Duodenal mucosa (tissue), 2 donors: Measurements from ENCODE around the gene ADAT1.

Experiments used
- H3K27ac ChIP-seq: one replicate; pipeline ENCODE4 v1.7.0; 2013; ENCODE audit warnings: low read depth, low read length
- H3K27me3 ChIP-seq, 2 donors: one replicate each; pipeline ENCODE4 v1.7.0; 2013; ENCODE audit warnings: low read length in 2 of 2, control low read depth in 1 of 2; ENCODE audit not compliant: insufficient read depth in 2 of 2, control insufficient read depth in 1 of 2
- H3K36me3 ChIP-seq, 2 donors: one replicate each; pipeline ENCODE4 v1.7.0; 2013; ENCODE audit warnings: low read length in 2 of 2, control low read depth in 1 of 2; ENCODE audit not compliant: insufficient read depth in 2 of 2, control insufficient read depth in 1 of 2
- H3K4me1 ChIP-seq, 2 donors: one replicate each; pipeline ENCODE4 v1.7.0; 2013; ENCODE audit warnings: low read length in 2 of 2, control low read depth in 1 of 2; ENCODE audit not compliant: insufficient read depth in 2 of 2, control insufficient read depth in 1 of 2
- H3K4me3 ChIP-seq, 2 donors: one replicate each; pipeline ENCODE4 v1.7.0; 2013; ENCODE audit warnings: low read length in 2 of 2, low read depth in 1 of 2
- H3K9ac ChIP-seq, 2 donors: one replicate each; pipeline ENCODE4 v1.7.0; 2013; ENCODE audit warnings: low read length in 2 of 2, low read depth in 1 of 2
- H3K9me3 ChIP-seq, 2 donors: one replicate each; pipeline ENCODE4 v1.7.0; 2013; ENCODE audit warnings: low read length in 2 of 2, control low read depth in 1 of 2; ENCODE audit not compliant: control insufficient read depth in 1 of 2

Gene ADAT1

DNA sequence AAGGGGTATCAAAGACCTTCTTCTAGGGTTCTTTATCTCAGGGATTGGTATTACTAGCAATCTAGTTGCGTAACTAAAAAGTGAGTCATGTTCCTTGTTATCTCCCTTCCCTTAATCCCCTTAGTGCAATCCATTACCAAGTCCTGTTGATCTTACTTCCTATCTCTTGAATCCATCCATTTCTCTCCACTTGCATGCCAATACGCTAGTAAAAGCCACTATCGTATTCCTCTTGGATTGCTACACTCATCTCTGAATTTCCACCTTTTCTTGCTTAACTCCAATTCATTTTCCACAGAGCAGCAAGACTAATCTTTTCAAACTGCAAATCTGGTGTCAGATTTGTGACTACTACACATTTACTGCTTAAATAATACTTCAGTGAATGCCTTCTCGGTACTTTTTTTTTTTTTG lies 1.8 kb upstream of the ADAT1 start:
- Histone ChIP-seq H3K9ac (no peak overlapping the region), H3K27ac (no peak overlapping the region), H3K4me1 (peaks cover 23 to 24% of the 10 kb centered on the region in 2 donors), H3K9me3 (no peaks in the 10 kb centered on the region), H3K36me3 (peaks cover 39 to 51% of the 10 kb centered on the region in 2 donors), H3K4me3 (no peak overlapping the region), H3K27me3 (no peaks in the 10 kb centered on the region)

DNA sequence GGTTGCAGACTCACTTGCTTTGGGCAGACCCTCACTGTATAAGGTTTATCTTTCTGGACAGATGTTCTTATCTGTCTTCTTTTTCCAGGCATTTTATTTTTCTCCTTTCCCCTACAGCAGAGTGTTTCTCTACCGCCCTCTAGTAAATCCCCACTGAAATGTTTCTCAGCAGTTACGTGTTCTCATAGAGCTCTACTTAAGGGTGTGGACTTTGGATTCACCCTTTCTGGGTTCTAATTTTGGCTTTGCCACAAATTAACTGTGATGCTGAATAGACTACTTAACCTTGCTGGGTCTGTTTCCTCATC lies 2.0 kb downstream of the ADAT1 start:
- H3K9ac ChIP-seq = peak overlapping the region in 1 of 2 donors; percentile 3
- H3K27ac ChIP-seq = no peak overlapping the region
- no peak overlapping the region for H3K4me3 ChIP-seq
- peaks cover 21 to 46% of the 10 kb centered on the region in 2 donors for H3K36me3 ChIP-seq
- no peaks in the 10 kb centered on the region for H3K27me3 ChIP-seq
- H3K9me3 ChIP-seq = no peaks in the 10 kb centered on the region
- H3K4me1 ChIP-seq = peaks cover 23 to 24% of the 10 kb centered on the region in 2 donors

DNA sequence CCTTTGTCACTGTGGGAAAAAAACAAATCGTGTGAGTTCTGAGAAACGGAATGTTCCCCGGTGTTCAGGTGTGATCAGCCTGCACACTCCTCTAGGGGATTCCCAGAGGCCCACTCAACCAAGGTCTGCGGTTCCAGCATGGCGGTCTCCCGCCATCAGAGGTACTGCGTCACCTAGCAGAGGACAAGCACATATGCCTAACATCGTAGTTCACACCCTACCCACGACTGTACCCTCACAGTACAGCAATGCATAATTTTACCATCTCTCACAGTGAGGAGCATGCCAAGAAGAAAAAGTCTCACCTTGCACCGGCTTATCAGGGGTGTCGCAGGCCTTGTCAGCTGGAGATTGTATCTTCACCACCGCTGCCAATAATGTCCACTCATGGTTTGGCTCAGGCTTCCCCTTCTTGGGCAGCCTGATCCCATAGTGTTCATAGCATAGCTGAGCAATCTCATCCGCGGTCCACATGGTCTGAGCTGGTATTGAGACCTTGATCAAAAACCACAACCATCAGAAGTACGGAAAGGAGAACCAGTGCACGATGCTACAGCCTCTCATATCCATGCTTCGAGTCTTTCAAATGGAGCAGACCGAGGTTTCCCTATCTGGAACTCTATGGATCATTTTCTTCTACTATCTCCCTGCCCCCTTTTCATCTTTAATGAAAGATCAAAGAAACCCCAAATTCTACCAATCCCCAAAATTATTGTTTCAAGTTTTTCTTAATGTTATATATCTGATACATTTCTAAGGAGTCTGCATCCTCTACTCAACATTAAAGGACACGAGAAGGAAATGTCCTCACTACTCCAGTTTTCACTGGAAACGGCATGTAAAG lies 2.5 kb downstream of the ADAT1 start:
- no peaks in the 10 kb centered on the region for H3K27me3 ChIP-seq
- H3K4me1 ChIP-seq = peaks cover 23 to 24% of the 10 kb centered on the region in 2 donors
- H3K27ac ChIP-seq = no peak overlapping the region
- H3K36me3 ChIP-seq = peaks cover 17 to 46% of the 10 kb centered on the region in 2 donors
- peak overlapping the region in 1 of 2 donors; percentile 3 for H3K9ac ChIP-seq
- H3K4me3 ChIP-seq = peak overlapping the region in 1 of 2 donors; percentile 1
- no peaks in the 10 kb centered on the region for H3K9me3 ChIP-seq

DNA sequence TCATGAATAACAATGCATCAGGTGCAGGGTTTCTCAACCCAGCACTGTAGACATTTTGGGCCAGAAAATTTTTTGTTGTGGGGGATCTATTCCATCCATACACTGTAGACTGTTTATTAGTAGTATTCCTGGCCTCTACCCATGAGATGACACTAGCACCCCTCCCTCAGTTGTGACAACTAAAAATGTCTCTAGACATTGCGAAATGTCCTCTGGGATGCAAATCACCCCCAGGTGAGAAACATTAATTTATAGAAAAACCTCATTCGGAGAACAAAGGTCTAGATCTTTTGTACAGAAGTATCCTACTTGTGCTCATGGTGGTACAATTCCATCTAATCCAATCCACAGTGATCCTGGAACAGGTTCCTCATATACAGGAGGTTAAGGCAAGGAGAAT lies 4.3 kb downstream of the ADAT1 start:
- no peak overlapping the region for H3K27ac ChIP-seq
- H3K4me3 ChIP-seq = no peak overlapping the region
- no peak overlapping the region for H3K9ac ChIP-seq
- peaks cover 20 to 23% of the 10 kb centered on the region in 2 donors for H3K4me1 ChIP-seq
- H3K36me3 ChIP-seq = peaks cover 23 to 53% of the 10 kb centered on the region in 2 donors
- H3K9me3 ChIP-seq = no peaks in the 10 kb centered on the region
- H3K27me3 ChIP-seq = no peaks in the 10 kb centered on the region

DNA sequence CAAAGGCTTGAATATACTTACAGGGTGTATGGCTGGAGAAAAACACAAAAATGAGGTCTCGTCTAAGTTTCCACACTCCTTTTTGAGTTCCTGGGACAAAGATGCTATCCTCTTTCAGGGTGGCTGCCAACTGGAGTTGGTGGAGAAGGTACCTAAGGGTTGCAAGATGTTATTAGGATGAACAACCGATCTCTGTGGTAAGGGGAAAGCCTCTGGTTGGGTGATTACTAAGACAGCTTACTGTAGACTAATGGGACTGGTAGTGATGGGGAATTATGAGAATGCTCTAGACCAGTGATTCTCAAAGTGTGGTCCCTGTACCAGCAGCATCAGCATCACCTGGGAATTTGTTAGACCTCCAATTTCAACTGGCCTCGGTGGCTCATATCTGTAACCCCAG lies 6.0 kb downstream of the ADAT1 start:
- Histone ChIP-seq H3K27ac (no peak overlapping the region), H3K36me3 (peaks cover 33 to 65% of the 10 kb centered on the region in 2 donors)

DNA sequence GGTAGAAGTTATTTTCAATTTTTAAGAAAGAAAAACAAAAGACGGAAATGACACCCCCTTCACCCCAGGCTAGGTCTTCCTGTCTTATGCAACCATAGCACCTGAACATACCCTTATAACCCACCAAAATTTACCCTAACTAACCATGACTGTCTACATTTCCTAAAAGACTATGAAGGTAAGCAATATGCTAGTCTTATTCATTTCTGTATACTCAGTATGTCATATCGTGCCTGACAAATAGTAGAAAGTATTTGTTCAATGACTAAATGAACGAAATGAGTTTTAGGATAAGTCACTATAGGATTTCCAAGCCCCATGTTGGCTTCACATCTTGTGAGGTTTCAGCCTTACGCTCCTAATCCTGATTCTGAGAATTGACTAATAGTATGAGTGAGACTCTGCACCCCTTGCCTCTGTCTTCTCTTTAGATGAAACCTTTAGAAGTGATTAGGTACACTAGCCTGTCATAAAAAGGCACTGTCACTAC lies 6.5 kb downstream of the ADAT1 start:
- H3K4me3 ChIP-seq = no peak overlapping the region
- H3K4me1 ChIP-seq = peaks cover 7 to 13% of the 10 kb centered on the region in 2 donors
- no peak overlapping the region for H3K9ac ChIP-seq
- peaks cover 35 to 69% of the 10 kb centered on the region in 2 donors for H3K36me3 ChIP-seq
- H3K27me3 ChIP-seq = no peaks in the 10 kb centered on the region
- H3K27ac ChIP-seq = no peak overlapping the region
- no peaks in the 10 kb centered on the region for H3K9me3 ChIP-seq

More for the DNA sequence above, 6.0 kb downstream of the ADAT1 start:
- Histone ChIP-seq H3K4me1 (peaks cover 13 to 18% of the 10 kb centered on the region in 2 donors), H3K9ac (no peak overlapping the region), H3K27me3 (no peaks in the 10 kb centered on the region), H3K4me3 (no peak overlapping the region), H3K9me3 (no peaks in the 10 kb centered on the region)

DNA sequence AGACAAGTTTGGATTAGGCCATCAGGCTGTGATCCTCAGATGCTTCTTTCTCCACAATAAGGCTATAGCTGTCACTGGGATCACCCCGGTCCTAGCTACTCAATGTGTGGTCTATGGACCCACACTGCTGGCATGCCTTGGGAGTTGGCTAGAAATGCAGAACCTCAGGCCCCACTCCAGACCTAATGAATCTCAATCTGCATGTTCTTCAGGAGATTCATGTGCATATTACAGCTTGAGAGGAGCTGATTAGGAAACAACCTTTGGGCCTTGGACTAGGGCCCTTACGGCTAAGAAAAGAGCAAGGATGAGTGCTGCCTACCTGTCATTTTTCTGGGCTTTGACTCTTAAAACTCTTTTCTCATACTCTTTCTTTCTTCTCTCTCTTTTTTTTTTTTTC lies 7.5 kb downstream of the ADAT1 start:
- H3K9ac ChIP-seq = no peak overlapping the region
- peaks cover 35 to 79% of the 10 kb centered on the region in 2 donors for H3K36me3 ChIP-seq
- no peak overlapping the region for H3K27ac ChIP-seq
- no peak overlapping the region for H3K4me3 ChIP-seq
- H3K9me3 ChIP-seq = no peaks in the 10 kb centered on the region
- peaks cover 0 to 4% of the 10 kb centered on the region in 2 donors for H3K4me1 ChIP-seq
- no peaks in the 10 kb centered on the region for H3K27me3 ChIP-seq

DNA sequence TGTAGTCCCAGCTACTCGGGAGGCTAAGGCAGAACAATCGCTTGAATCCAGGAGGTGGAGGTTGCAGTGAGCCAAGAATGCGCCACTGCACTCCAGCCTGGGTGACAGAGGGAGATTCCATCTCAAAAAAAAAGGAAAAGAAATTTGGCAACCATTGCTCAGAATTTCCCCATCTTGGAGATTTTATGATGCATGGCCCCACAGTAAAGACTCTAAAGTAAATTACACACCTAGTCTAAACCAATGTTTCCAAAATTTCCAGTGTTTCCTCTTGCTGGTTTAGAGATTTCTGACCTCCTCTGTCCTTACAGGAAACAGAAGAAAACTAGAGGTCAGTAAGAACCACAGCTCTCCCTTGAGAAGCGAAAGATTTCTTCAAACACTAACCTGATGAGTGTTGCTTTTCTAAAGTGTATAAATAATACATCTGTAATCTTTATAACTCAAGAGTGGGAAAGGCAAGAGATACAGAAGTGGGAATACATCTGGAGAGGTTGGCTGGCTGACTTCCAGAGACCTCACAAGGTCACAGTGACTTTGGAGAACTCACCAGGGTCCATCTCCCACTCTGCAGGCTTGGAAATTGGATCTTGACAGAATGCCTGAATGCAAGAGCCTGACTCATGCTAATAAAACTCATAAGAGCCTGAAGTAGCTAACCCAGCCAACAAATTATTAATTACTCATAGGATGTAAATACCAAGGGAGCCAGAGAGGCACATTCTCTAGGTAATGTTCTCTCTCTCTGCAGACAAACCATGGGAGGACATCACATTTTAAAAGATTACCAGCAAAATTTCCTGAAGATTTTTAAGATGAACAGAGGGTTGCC lies 8.8 kb downstream of the ADAT1 start:
- Histone ChIP-seq H3K9ac (no peak overlapping the region), H3K36me3 (peaks cover 31 to 74% of the 10 kb centered on the region in 2 donors), H3K4me3 (no peak overlapping the region), H3K27ac (no peak overlapping the region), H3K4me1 (no peaks in the 10 kb centered on the region), H3K27me3 (no peaks in the 10 kb centered on the region), H3K9me3 (no peaks in the 10 kb centered on the region)

DNA sequence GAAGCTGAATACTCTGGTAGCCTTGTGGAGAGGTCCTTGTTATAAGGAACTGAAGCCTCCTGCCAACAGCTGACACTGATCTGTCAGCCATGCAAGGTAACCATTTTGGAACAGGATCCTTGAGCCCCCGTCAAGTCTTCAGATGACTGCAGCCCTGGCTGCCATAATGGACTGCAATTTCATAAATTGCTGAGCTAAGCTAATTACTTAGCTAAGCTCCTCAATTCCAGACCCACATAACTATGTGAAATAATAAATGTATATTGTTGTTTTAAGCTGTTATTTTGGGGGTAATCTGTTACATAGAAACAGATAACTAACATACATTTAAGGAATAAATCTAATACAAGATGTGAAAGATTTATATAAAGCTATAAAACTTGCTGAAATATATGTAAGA lies 16.6 kb downstream of the ADAT1 start:
- Histone ChIP-seq H3K27me3 (no peaks in the 10 kb centered on the region), H3K9me3 (peaks cover 0 to 6% of the 10 kb centered on the region in 2 donors), H3K36me3 (peaks cover 28 to 70% of the 10 kb centered on the region in 2 donors), H3K4me1 (no peaks in the 10 kb centered on the region), H3K9ac (no peak overlapping the region), H3K27ac (no peak overlapping the region), H3K4me3 (no peak overlapping the region)

DNA sequence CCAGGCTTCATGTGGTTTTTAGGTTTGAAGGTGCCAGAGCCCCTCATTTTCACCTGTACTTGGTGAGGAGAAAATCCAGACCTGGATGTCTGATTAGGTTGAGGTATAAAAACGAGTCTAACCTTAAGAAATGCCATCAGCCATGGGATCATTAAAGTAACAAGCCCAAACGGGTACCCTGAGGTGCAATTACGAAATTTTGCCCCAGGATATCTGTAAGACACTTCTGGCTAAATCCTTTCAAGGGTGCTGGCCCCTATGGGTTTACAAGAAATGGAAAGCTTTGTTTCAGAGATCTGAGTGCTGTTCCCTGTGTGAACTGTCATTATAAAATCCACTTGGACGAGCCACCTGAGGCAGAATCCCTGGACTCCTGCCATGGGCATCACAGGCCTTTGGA lies 19.8 kb downstream of the ADAT1 start:
- H3K4me1 ChIP-seq = no peaks in the 10 kb centered on the region
- no peak overlapping the region for H3K27ac ChIP-seq
- H3K9ac ChIP-seq = no peak overlapping the region
- peaks cover 0 to 6% of the 10 kb centered on the region in 2 donors for H3K9me3 ChIP-seq
- peaks cover 28 to 70% of the 10 kb centered on the region in 2 donors for H3K36me3 ChIP-seq
- H3K4me3 ChIP-seq = no peak overlapping the region
- H3K27me3 ChIP-seq = no peaks in the 10 kb centered on the region
